HL-60 (cell line): Measurements from ENCODE around the gene SHISA8.
"Not testable (repeated sequence)": the region's sequence is repeated elsewhere in the genome, so short reads cannot be mapped to it uniquely, and the experiment has no call there.

ENCODE experiments used
- DNase-seq, 2 experiments: peaks; one replicate each; pipeline ENCODE4 v3.0.0-alpha.2; 2010 to 2020; ENCODE audit warnings: low read depth in 1 of 2, low spot score in 1 of 2
- H3K27ac ChIP-seq: fragments of 250-450 bp; sonication (Bioruptor Pico); replicated peaks from 2 replicates; pipeline ENCODE4 v1.5.1; 2020; ENCODE audit warnings: mild to moderate bottlenecking, moderate library complexity
- H3K27me3 ChIP-seq: fragments of 250-450 bp; sonication (Bioruptor Pico); 2 replicates; pipeline ENCODE4 v1.5.1; 2021; ENCODE audit warnings: mild to moderate bottlenecking, moderate library complexity; ENCODE audit not compliant: insufficient read depth, poor library complexity, severe bottlenecking
- H3K4me3 ChIP-seq: replicated peaks from 2 replicates; pipeline ENCODE4 v1.5.1; 2011; ENCODE audit warnings: mild to moderate bottlenecking, control low read depth, low read length; ENCODE audit not compliant: insufficient read depth
- CTCF ChIP-seq: IDR thresholded peaks from one replicate; pipeline ENCODE4 v1.5.1; 2011; ENCODE audit warnings: low read length, control low read depth, inconsistent platforms; ENCODE audit not compliant: insufficient read depth
- GABPA ChIP-seq: IDR thresholded peaks from 2 replicates; pipeline ENCODE4 v1.6.1; 2012; ENCODE audit warnings: low read depth
- POLR2AphosphoS5 ChIP-seq: IDR thresholded peaks from 2 replicates; pipeline ENCODE4 v1.6.1; 2012; ENCODE audit warnings: low read depth
- SPI1 ChIP-seq: IDR thresholded peaks from 2 replicates; pipeline ENCODE4 v1.6.1; 2012; ENCODE audit warnings: low read depth, mild to moderate bottlenecking, borderline replicate concordance
- TF ChIP-seq, protein P1 (sequence below): IDR thresholded peaks from 2 replicates; pipeline ENCODE4 v1.6.1; 2012; ENCODE audit warnings: low read depth; ENCODE audit not compliant: insufficient replicate concordance

Gene SHISA8

GRCh38 chr22:41875531-41876270 is 39.2 kb downstream of the SHISA8 start:
- DNase-seq = no peak
- H3K27ac ChIP-seq = no peak overlapping the region
- no peak for TF ChIP-seq GABPA
- TF ChIP-seq, protein P1, sequence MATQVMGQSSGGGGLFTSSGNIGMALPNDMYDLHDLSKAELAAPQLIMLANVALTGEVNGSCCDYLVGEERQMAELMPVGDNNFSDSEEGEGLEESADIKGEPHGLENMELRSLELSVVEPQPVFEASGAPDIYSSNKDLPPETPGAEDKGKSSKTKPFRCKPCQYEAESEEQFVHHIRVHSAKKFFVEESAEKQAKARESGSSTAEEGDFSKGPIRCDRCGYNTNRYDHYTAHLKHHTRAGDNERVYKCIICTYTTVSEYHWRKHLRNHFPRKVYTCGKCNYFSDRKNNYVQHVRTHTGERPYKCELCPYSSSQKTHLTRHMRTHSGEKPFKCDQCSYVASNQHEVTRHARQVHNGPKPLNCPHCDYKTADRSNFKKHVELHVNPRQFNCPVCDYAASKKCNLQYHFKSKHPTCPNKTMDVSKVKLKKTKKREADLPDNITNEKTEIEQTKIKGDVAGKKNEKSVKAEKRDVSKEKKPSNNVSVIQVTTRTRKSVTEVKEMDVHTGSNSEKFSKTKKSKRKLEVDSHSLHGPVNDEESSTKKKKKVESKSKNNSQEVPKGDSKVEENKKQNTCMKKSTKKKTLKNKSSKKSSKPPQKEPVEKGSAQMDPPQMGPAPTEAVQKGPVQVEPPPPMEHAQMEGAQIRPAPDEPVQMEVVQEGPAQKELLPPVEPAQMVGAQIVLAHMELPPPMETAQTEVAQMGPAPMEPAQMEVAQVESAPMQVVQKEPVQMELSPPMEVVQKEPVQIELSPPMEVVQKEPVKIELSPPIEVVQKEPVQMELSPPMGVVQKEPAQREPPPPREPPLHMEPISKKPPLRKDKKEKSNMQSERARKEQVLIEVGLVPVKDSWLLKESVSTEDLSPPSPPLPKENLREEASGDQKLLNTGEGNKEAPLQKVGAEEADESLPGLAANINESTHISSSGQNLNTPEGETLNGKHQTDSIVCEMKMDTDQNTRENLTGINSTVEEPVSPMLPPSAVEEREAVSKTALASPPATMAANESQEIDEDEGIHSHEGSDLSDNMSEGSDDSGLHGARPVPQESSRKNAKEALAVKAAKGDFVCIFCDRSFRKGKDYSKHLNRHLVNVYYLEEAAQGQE = no peak
- TF ChIP-seq CTCF = no peak
- TF ChIP-seq POLR2AphosphoS5 = no peak
- no peak for TF ChIP-seq SPI1
- no peaks in the 10 kb centered on the region for H3K27me3 ChIP-seq
- no peak overlapping the region for H3K4me3 ChIP-seq

- H3K27me3 ChIP-seq = no peaks in the 10 kb centered on the region
- no peak overlapping the region for H3K27ac ChIP-seq
Observed at GRCh38 chr22:41874090-41874489, 40.8 kb downstream of the SHISA8 start.

GRCh38 chr22:41873391-41873790 is 41.5 kb downstream of the SHISA8 start:
- H3K27ac ChIP-seq = no peak overlapping the region
- no peak for DNase-seq
- no peak overlapping the region for H3K4me3 ChIP-seq
- H3K27me3 ChIP-seq = no peaks in the 10 kb centered on the region
- TF ChIP-seq SPI1 = no peak

More at GRCh38 chr22:41874090-41874489, 40.8 kb downstream of the SHISA8 start:
- TF ChIP-seq POLR2AphosphoS5 (no peak), GABPA (no peak), SPI1 (no peak), CTCF (no peak)
- H3K4me3 ChIP-seq = no peak overlapping the region
- no peak for DNase-seq

DNA sequence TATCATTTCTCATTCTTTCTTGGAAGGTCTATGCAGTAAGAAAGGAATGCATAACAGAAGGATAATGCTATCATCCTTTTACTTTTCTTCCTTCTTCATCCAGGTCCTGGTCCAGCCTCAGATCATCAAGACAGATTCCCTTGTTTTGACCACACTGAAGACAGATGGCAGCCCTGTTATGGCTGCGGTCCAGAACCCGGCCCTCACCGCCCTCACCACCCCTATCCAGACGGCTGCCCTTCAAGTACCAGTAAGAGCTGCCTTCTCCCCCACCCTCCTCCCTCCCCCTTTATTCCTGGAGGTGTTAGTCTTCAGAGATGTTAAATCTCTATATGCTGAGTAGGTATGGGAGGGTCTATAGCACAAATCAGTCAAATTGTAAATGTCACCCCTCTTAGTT is 44.1 kb downstream of the SHISA8 start:
- Histone ChIP-seq H3K27me3 (no peaks in the 10 kb centered on the region), H3K27ac (no peak overlapping the region), H3K4me3 (no peak overlapping the region)
- TF ChIP-seq POLR2AphosphoS5 (no peak), SPI1 (no peak), GABPA (no peak), CTCF (no peak)
- TF ChIP-seq, protein P1 = no peak
- no peak for DNase-seq

- not testable (repeated sequence) for H3K4me3 ChIP-seq, H3K27ac ChIP-seq, H3K27me3 ChIP-seq, DNase-seq
Observed at GRCh38 chr22:41870081-41870480, 44.8 kb downstream of the SHISA8 start.
